ENCODE data around the gene TBCD. TPM values are rescaled to one million over a fixed set of nuclear protein-coding genes. Genes with fewer than 3 reads are reported as not detected.

TBCD gene
- total RNA-seq, 2 donors from 2014 or later, result 112 to 144 TPM

GRCh38 chr17:82862191-82862590, 110.3 kb downstream of the TBCD start:
- H3K36me3 Mint-ChIP-seq (ENCODE audit: low read depth), result peaks cover 2% of the 10 kb centered on the region
- peak overlapping the region; percentile 19 for H3K4me3 Mint-ChIP-seq
- peaks cover 46% of the 10 kb centered on the region for H3K4me1 Mint-ChIP-seq
- H3K27me3 Mint-ChIP-seq, result no peaks in the 10 kb centered on the region
- H3K27ac Mint-ChIP-seq, result peak overlapping the region; percentile 99
- ATAC-seq, result no peak
- DNase-seq, result no peak
- H3K9me3 ChIP-seq (ENCODE audit: control insufficient read depth, low read length, poor library complexity, severe bottlenecking), result no peaks in the 10 kb centered on the region

- no peak for ATAC-seq
- peak overlapping the region; percentile 99 for H3K27ac Mint-ChIP-seq
- H3K27me3 Mint-ChIP-seq, result no peaks in the 10 kb centered on the region
- H3K36me3 Mint-ChIP-seq (ENCODE audit: low read depth), result no peaks in the 10 kb centered on the region
- H3K4me3 Mint-ChIP-seq, result peak overlapping the region; percentile 86
- H3K9me3 ChIP-seq (ENCODE audit: control insufficient read depth, low read length, poor library complexity, severe bottlenecking), result no peaks in the 10 kb centered on the region
- peaks cover 46% of the 10 kb centered on the region for H3K4me1 Mint-ChIP-seq
- DNase-seq, result no peak
Measured at GRCh38 chr17:82862737-82863382, 111.0 kb downstream of the TBCD start.

- peaks cover 46% of the 10 kb centered on the region for H3K4me1 Mint-ChIP-seq
- H3K9me3 ChIP-seq (ENCODE audit: control insufficient read depth, low read length, poor library complexity, severe bottlenecking), result no peaks in the 10 kb centered on the region
- DNase-seq (no peak), ATAC-seq (no peak)
- H3K36me3 Mint-ChIP-seq (ENCODE audit: low read depth), result no peaks in the 10 kb centered on the region
- H3K4me3 Mint-ChIP-seq, result peak overlapping the region; percentile 86
- H3K27me3 Mint-ChIP-seq, result no peaks in the 10 kb centered on the region
- H3K27ac Mint-ChIP-seq, result peak overlapping the region; percentile 99
Measured at GRCh38 chr17:82863383-82863940, 111.6 kb downstream of the TBCD start.

- Mint-ChIP-seq H3K4me3 (peak overlapping the region; percentile 86), H3K27ac (peak overlapping the region; percentile 99), H3K27me3 (no peaks in the 10 kb centered on the region), H3K36me3 (ENCODE audit: low read depth) (no peaks in the 10 kb centered on the region), H3K4me1 (peaks cover 49% of the 10 kb centered on the region)
- no peaks in the 10 kb centered on the region for H3K9me3 ChIP-seq (ENCODE audit: control insufficient read depth, low read length, poor library complexity, severe bottlenecking)
- ATAC-seq (peak; percentile 94), DNase-seq (peak; percentile 58 to 78 (median 74))
Measured at GRCh38 chr17:82863941-82864712, 112.3 kb downstream of the TBCD start.

- ATAC-seq (no peak), DNase-seq (no peak)
- H3K4me3 Mint-ChIP-seq, result peak overlapping the region; percentile 86
- no peaks in the 10 kb centered on the region for H3K27me3 Mint-ChIP-seq
- no peaks in the 10 kb centered on the region for H3K36me3 Mint-ChIP-seq (ENCODE audit: low read depth)
- peak overlapping the region; percentile 99 for H3K27ac Mint-ChIP-seq
- no peaks in the 10 kb centered on the region for H3K9me3 ChIP-seq (ENCODE audit: control insufficient read depth, low read length, poor library complexity, severe bottlenecking)
- H3K4me1 Mint-ChIP-seq, result peaks cover 45% of the 10 kb centered on the region
Measured at GRCh38 chr17:82864713-82865248, 112.9 kb downstream of the TBCD start.

GRCh38 chr17:82865274-82865673, 113.4 kb downstream of the TBCD start:
- no peak for DNase-seq
- Mint-ChIP-seq H3K27me3 (no peaks in the 10 kb centered on the region), H3K27ac (peak overlapping the region; percentile 99), H3K4me3 (peak overlapping the region; percentile 86), H3K4me1 (peaks cover 46% of the 10 kb centered on the region), H3K36me3 (ENCODE audit: low read depth) (no peaks in the 10 kb centered on the region)
- no peak for ATAC-seq
- H3K9me3 ChIP-seq (ENCODE audit: control insufficient read depth, low read length, poor library complexity, severe bottlenecking), result no peaks in the 10 kb centered on the region

GRCh38 chr17:82865774-82866395, 114.0 kb downstream of the TBCD start:
- peaks cover 46% of the 10 kb centered on the region for H3K4me1 Mint-ChIP-seq
- no peak for ATAC-seq
- no peaks in the 10 kb centered on the region for H3K36me3 Mint-ChIP-seq (ENCODE audit: low read depth)
- H3K9me3 ChIP-seq (ENCODE audit: control insufficient read depth, low read length, poor library complexity, severe bottlenecking), result no peaks in the 10 kb centered on the region
- H3K27me3 Mint-ChIP-seq, result no peaks in the 10 kb centered on the region
- peak overlapping the region; percentile 99 for H3K27ac Mint-ChIP-seq
- peak overlapping the region; percentile 86 for H3K4me3 Mint-ChIP-seq
- no peak for DNase-seq

- Mint-ChIP-seq H3K36me3 (ENCODE audit: low read depth) (no peaks in the 10 kb centered on the region), H3K27ac (peak overlapping the region; percentile 99), H3K4me1 (peaks cover 41% of the 10 kb centered on the region), H3K27me3 (no peaks in the 10 kb centered on the region), H3K4me3 (no peak overlapping the region)
- no peak for ATAC-seq
- no peak for DNase-seq
- no peaks in the 10 kb centered on the region for H3K9me3 ChIP-seq (ENCODE audit: control insufficient read depth, low read length, poor library complexity, severe bottlenecking)
Measured at GRCh38 chr17:82866590-82867191, 114.8 kb downstream of the TBCD start.

GRCh38 chr17:82867763-82868325, 116.0 kb downstream of the TBCD start:
- Mint-ChIP-seq H3K27me3 (no peaks in the 10 kb centered on the region), H3K36me3 (ENCODE audit: low read depth) (no peaks in the 10 kb centered on the region), H3K4me3 (no peak overlapping the region), H3K4me1 (peaks cover 37% of the 10 kb centered on the region), H3K27ac (peak overlapping the region; percentile 99)
- DNase-seq (no peak), ATAC-seq (no peak)
- H3K9me3 ChIP-seq (ENCODE audit: control insufficient read depth, low read length, poor library complexity, severe bottlenecking), result no peaks in the 10 kb centered on the region

GRCh38 chr17:82868715-82869131, 116.9 kb downstream of the TBCD start:
- Mint-ChIP-seq H3K4me1 (peaks cover 28% of the 10 kb centered on the region), H3K27me3 (no peaks in the 10 kb centered on the region), H3K27ac (peak overlapping the region; percentile 19), H3K36me3 (ENCODE audit: low read depth) (no peaks in the 10 kb centered on the region), H3K4me3 (no peak overlapping the region)
- ATAC-seq, result no peak
- DNase-seq, result no peak
- no peaks in the 10 kb centered on the region for H3K9me3 ChIP-seq (ENCODE audit: control insufficient read depth, low read length, poor library complexity, severe bottlenecking)

- no peak for ATAC-seq
- H3K4me1 Mint-ChIP-seq, result peaks cover 24% of the 10 kb centered on the region
- no peaks in the 10 kb centered on the region for H3K27me3 Mint-ChIP-seq
- DNase-seq, result no peak
- H3K27ac Mint-ChIP-seq, result no peak overlapping the region
- no peak overlapping the region for H3K4me3 Mint-ChIP-seq
- H3K36me3 Mint-ChIP-seq (ENCODE audit: low read depth), result no peaks in the 10 kb centered on the region
- no peaks in the 10 kb centered on the region for H3K9me3 ChIP-seq (ENCODE audit: control insufficient read depth, low read length, poor library complexity, severe bottlenecking)
Measured at GRCh38 chr17:82869536-82869935, 117.7 kb downstream of the TBCD start.

GRCh38 chr17:82870091-82870491, 118.2 kb downstream of the TBCD start:
- no peaks in the 10 kb centered on the region for H3K9me3 ChIP-seq (ENCODE audit: control insufficient read depth, low read length, poor library complexity, severe bottlenecking)
- H3K27ac Mint-ChIP-seq, result peak overlapping the region; percentile 74

More at GRCh38 chr17:82870091-82870491, 118.2 kb downstream of the TBCD start:
- H3K4me1 Mint-ChIP-seq, result peaks cover 25% of the 10 kb centered on the region
- ATAC-seq (no peak), DNase-seq (no peak)
- no peaks in the 10 kb centered on the region for H3K27me3 Mint-ChIP-seq
- H3K4me3 Mint-ChIP-seq, result no peak overlapping the region
- no peaks in the 10 kb centered on the region for H3K36me3 Mint-ChIP-seq (ENCODE audit: low read depth)

Data from T-helper 17 cell (primary cell).